Limb (tissue), 2 donors: ENCODE data around the gene FAM135A.
A peak's percentile ranks its signal among the peaks of the same experiment; 100 is the strongest.
"Not testable (repeated sequence)": the region's sequence is repeated elsewhere in the genome, so short reads cannot be mapped to it uniquely, and the experiment has no call there.

Experiments used
- DNase-seq, 2 donors: peaks; one replicate each; pipeline ENCODE4 v3.0.0-alpha.2; 2016; ENCODE audit errors: extremely low spot score in 2 of 2

Gene FAM135A

GRCh38 chr6:70459235-70459634 lies 45.9 kb downstream of the FAM135A start:
- no peak for DNase-seq

DNA sequence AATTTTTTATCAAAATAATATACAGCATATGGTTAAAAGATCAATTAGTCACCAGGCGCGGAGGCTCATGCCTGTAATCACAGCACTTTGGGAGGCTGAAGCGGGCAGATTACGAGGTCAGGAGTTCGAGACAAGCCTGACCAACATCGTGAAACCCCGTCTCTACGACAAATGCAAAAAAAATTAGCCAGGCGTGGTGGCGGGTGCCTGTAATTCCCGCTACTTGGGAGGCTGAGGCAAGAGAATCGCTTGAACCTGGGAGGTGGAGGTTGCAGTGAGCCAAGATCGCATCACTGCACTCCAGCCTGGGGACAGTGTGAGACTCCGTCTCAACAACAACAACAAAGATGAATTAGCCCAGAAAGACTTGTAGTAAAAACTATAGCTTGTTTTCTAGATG lies 46.4 kb downstream of the FAM135A start:
- DNase-seq = not testable (repeated sequence)

- DNase-seq = no peak
These were observed 56.7 kb downstream of the FAM135A start for GRCh38 chr6:70470016-70470415.

GRCh38 chr6:70470510-70470909 lies 57.2 kb downstream of the FAM135A start:
- DNase-seq = not testable (repeated sequence)

DNA sequence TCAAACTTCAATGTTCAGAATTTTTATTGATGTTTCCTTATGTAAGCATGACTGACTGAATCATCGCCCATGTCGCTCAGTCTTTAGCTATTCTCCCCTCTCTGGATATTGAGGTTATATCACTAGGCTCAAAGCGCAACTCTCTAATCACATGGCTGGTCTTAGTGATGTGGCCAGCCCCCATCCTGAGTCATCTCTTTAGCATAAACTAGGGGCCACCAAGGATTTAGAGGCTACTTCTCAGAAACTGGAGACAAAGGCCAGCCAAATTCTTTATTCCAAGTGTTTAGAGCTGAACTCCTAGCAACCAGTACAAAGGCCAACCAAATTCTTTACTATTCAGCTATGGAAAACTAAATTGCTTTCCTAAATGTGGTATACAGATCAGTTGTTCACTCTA lies 61.4 kb downstream of the FAM135A start:
- peak in 1 of 2 donors; percentile 16 for DNase-seq

- peak in 1 of 2 donors; percentile 55 for DNase-seq
These were observed 65.9 kb downstream of the FAM135A start for GRCh38 chr6:70479236-70479635.

GRCh38 chr6:70486638-70487037 lies 73.3 kb downstream of the FAM135A start:
- not testable (repeated sequence) for DNase-seq

DNA sequence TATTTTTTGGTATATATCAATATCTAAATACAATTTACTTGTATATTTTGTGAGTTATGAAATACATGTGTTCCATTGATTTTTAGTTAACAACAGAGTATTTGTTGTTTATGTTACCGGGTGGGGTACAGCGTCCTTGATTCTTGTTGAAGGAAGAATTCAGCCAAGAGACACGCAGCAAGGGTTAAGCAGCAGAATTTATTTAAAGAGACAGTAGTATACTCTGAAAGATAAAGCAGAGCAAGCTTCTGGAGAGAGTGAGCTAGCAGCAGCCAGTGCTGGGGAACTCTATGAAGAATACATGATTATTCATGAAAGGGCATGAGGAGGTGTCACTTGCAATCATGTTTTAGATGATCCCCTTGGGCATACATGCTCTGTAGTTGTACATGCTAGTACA lies 76.1 kb downstream of the FAM135A start:
- DNase-seq = no peak

GRCh38 chr6:70494833-70495232 lies 81.5 kb downstream of the FAM135A start:
- no peak for DNase-seq

DNA sequence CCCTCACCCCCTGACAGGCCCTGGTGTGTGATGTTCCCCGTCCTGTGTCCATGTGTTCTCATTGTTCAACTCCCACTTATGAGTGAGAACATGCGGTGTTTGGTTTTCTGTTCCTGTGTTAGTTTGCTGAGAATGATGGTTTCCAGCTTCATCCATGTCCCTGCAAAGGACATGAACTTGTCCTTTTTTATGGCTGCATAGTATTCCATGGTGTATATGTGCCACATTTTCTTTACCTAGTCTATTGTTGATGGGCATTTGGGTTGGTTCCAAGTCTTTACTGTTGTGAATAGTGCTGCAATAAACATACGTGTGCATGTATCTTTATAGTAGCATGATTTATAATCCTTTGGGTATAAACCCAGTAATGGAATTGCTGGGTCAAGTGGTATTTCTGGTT lies 82.5 kb downstream of the FAM135A start:
- DNase-seq = not testable (repeated sequence)

- DNase-seq = no peak
These were observed 89.2 kb downstream of the FAM135A start for GRCh38 chr6:70502484-70502883.

- DNase-seq = no peak
These were observed 90.6 kb downstream of the FAM135A start for GRCh38 chr6:70503813-70504465.

DNA sequence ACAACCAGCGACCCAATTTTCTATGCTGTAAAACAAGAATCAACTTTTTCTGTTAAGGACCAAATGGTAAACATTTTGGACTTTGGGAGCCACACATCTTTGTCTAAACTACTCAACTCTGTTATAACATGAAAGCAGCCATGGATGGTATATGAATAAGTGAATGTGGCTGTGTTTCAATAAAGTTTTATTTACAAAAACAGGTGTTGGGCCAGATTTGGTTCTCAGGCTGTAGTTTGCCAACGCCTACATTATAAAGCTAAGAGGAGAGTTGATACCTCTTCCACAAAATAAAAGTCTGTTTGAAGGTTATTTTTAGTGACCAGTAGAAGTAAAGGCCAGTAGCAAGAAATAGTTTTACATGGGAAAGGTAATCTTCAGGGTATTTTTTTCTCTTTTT lies 93.0 kb downstream of the FAM135A start:
- no peak for DNase-seq

DNA sequence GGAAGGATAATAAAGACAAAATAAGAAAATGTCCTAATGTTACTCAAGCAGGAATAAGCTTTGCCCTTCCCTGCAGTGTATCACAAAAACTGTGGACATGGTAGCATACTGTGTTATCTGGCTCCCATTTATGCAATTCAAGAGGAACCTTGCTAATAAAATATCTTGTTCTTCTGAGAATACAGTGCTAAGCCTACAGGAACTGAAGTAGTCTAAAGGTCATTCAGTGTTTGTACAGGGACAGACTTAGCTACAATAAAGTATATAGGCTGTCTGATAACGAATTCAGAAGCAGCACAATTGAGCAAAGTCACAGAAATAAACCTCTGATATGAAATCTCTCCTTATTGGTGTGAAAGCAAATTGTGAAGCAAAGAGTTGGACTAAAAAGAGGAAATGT lies 93.9 kb downstream of the FAM135A start:
- no peak for DNase-seq

DNA sequence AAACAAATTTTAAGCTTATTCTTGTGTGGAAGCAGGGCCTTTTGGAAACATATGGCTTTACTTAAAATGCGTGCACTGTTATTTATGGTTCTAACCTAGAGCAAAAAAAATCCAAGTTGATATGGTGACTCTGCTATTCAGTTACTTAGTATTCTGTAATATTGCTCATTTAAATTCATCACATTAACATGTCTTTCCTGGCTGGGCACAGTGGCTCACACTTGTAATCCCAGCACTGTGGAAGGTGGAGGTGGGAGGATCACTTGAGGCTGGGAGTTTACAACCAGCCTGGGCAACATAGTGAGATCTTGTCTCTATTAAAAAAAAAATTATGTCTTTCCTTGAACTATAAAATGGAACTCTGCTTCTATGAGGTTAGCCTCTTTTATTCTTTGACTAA lies 95.6 kb downstream of the FAM135A start:
- DNase-seq = no peak

- DNase-seq = no peak
These were observed 97.3 kb downstream of the FAM135A start for GRCh38 chr6:70510600-70510999.

GRCh38 chr6:70518723-70519122 lies 105.4 kb downstream of the FAM135A start:
- DNase-seq = no peak

DNA sequence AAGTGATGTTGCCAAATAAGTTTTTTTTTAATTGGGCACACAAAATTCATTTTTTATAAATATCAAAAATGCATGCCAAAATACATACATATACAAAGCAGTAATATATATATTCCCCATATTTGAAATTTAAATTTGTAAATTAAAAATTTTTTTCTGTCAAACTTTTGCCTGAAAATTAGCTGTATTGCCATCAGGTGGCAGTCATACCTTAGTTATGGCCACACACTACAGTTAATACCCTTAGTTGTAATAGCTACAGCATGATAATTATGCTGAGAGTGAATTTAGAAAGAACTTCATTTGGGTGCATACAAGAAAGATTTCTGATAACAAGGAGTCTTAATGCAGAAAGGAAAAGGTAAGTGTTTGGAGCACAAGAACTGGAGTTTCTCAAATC lies 107.3 kb downstream of the FAM135A start:
- DNase-seq = no peak

DNA sequence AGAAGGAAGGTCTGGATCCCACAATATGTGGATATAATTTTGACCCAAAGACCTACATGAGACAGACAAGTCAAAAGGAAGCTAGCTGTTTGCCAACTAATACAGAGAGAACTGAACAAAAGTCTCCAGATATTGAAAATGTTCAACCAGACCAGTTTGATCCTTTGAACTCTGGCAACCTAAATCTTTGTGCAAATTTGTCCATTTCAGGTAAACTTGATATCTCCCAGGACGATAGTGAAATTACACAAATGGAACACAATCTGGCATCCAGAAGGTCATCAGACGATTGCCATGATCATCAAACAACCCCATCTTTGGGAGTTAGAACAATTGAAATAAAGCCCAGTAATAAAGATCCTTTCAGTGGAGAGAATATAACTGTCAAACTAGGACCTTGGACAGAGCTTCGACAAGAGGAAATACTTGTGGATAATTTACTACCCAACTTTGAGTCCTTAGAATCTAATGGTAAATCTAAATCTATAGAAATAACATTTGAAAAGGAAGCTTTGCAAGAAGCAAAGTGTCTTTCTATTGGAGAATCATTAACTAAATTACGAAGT lies 111.5 kb downstream of the FAM135A start:
- DNase-seq = no peak

- no peak for DNase-seq
These were observed 113.9 kb downstream of the FAM135A start for GRCh38 chr6:70527071-70527737.

DNA sequence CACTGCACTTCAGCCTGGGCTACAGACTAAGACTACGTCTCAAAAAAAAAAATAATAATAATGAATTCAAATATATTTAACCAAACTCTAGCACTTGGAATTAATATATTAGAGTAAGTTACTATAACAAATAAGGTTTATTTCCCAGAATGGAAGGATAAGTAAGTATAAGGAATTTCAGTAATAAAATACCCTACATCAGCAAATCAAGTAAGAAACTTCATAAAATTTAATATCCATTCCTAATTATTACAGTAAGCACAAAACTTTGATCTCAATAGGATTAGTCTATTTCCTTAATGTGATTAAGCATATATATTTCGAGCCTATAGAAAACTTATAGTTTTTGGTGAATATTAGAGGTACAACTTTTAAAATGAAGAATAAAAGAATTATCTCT lies 116.7 kb downstream of the FAM135A start:
- no peak for DNase-seq

GRCh38 chr6:70531133-70531532 lies 117.8 kb downstream of the FAM135A start:
- no peak for DNase-seq

- DNase-seq = no peak
These were observed 124.0 kb downstream of the FAM135A start for GRCh38 chr6:70537266-70537665.
